ENCODE results near the gene POLE.

GRCh38 chr12:132710043-132710404 is 22.9 kb upstream of the POLE start:
- TF ChIP-seq CTCF (IDR thresholded peaks at IDR 0.05) (no peak), POLR2A (IDR thresholded peaks at IDR 0.05) (no peak)

All from thyroid gland (tissue), 4 donors.